HepG2 (cell line): ENCODE measurements around the gene MED12L. TPM values are rescaled to one million over a fixed set of nuclear protein-coding genes. Genes with fewer than 3 reads are reported as not detected.

ENCODE experiments used
- ATAC-seq: fragments of 200-7000 bp; cut with Tn5 transposase; 3 replicates; pipeline ENCODE4 v1.9.1; 2020; ENCODE audit warnings: mild to moderate bottlenecking, moderate library complexity
- BruUV-seq: library from RNA; stranded (reverse); fragments of 400-500 nt; replicated peaks from 2 replicates; lab custom pipeline; 2021; lab: Mats Ljungman, UMichigan
- CTCF ChIA-PET: fragments of 300-600 bp; formaldehyde crosslinking; extraction: SDS; loops from one replicate; lab custom pipeline; 2021; ENCODE audit warnings: low total read pairs, inconsistent platforms, low intra/inter-chr PET ratio; lab: Yijun Ruan, JAX
- POLR2A ChIA-PET: fragments of 350-600 bp; sonication (Branson Sonifier 250); formaldehyde crosslinking; loops from one replicate; lab custom pipeline; 2020; ENCODE audit warnings: antibody characterized with exemption, inconsistent platforms; lab: Yijun Ruan, JAX
- DNase-seq: peaks from one replicate; pipeline ENCODE4 v3.0.0-alpha.2; 2015; ENCODE audit warnings: low spot score
- FAIRE-seq: peaks from 3 replicates; lab custom pipeline; 2011; peaks lifted over from hg19 to GRCh38; lab: Jason Lieb, UNC
- H2AFZ ChIP-seq: one replicate; pipeline ENCODE4 v1.6.1; 2011; ENCODE audit warnings: low read length, inconsistent platforms
- H3K27ac ChIP-seq: fragments of 300-600 bp; 3 replicates; pipeline ENCODE4 v1.8.0; 2011; ENCODE audit warnings: mixed run types, mild to moderate bottlenecking, mixed read lengths, low read length, inconsistent platforms; ENCODE audit not compliant: insufficient read depth; ENCODE audit errors: extremely low read length
- H3K27me3 ChIP-seq, 2 experiments: fragments of 200-600 bp in 1 of 2; 2 replicates in 1 of 2; 3 replicates in 1 of 2; pipeline versions ENCODE4 v1.6.0 to v1.8.0; 2011; ENCODE audit warnings: low read length in 2 of 2, mild to moderate bottlenecking in 2 of 2, moderate library complexity in 2 of 2, inconsistent platforms in 1 of 2; ENCODE audit not compliant: insufficient read depth in 2 of 2, control insufficient read depth in 1 of 2
- H3K36me3 ChIP-seq, 2 experiments: fragments of 200-600 bp in 1 of 2; replicated peaks in 1 of 2; 2 replicates in 1 of 2; 3 replicates in 1 of 2; pipeline versions ENCODE4 v1.5.1 to v1.8.0; 2011; ENCODE audit warnings: low read length in 2 of 2, inconsistent platforms in 1 of 2; ENCODE audit not compliant: insufficient read depth in 2 of 2, control insufficient read depth in 1 of 2
- H3K4me1 ChIP-seq: 2 replicates; pipeline ENCODE4 v1.5.1; 2012; ENCODE audit warnings: low read length, inconsistent platforms; ENCODE audit not compliant: insufficient read depth
- H3K4me2 ChIP-seq: 2 replicates; pipeline ENCODE4 v1.6.0; 2011; ENCODE audit warnings: low read depth, low read length, inconsistent platforms
- H3K4me3 ChIP-seq, 3 experiments: fragments of 200-600 bp in 1 of 3; sonication (generic), shearing (Covaris generic) in 1 of 3; replicated peaks in 1 of 3; 2 replicates each; pipeline ENCODE4 v1.5.1; 2011 to 2016; ENCODE audit warnings: low read length in 3 of 3, inconsistent platforms in 2 of 3, low read depth in 2 of 3, mild to moderate bottlenecking in 2 of 3, control low read depth in 1 of 3, mixed read lengths in 1 of 3; ENCODE audit not compliant: insufficient read depth in 1 of 3
- H3K79me2 ChIP-seq: one replicate; pipeline ENCODE4 v1.6.1; 2011; ENCODE audit warnings: low read length, inconsistent platforms; ENCODE audit not compliant: insufficient read depth
- H3K9ac ChIP-seq: 2 replicates; pipeline ENCODE4 v1.6.0; 2011; ENCODE audit warnings: mild to moderate bottlenecking, low read depth, low read length, inconsistent platforms; ENCODE audit not compliant: insufficient read depth
- H3K9me3 ChIP-seq: 2 replicates; pipeline ENCODE4 v1.5.1; 2012; ENCODE audit warnings: mild to moderate bottlenecking, low read length
- H4K20me1 ChIP-seq: 2 replicates; pipeline ENCODE4 v1.6.0; 2011; ENCODE audit warnings: inconsistent platforms, mild to moderate bottlenecking, low read length, moderate library complexity; ENCODE audit not compliant: insufficient read depth
- AHDC1 ChIP-seq: sonication (generic); formaldehyde crosslinking; IDR thresholded peaks from 2 replicates; pipeline ENCODE4 v1.5.1; 2020; ENCODE audit warnings: mild to moderate bottlenecking, missing genetic modification reagents, borderline replicate concordance
- GATAD1 ChIP-seq: IDR thresholded peaks from 2 replicates; pipeline ENCODE4 v1.6.1; 2016; ENCODE audit warnings: missing genetic modification reagents, missing compliant biosample characterization
- KIAA2018 ChIP-seq: sonication (generic); formaldehyde crosslinking; IDR thresholded peaks from 2 replicates; pipeline ENCODE4 v1.5.0; 2020; ENCODE audit warnings: mild to moderate bottlenecking, missing genetic modification reagents, borderline replicate concordance
- MXD3 ChIP-seq: IDR thresholded peaks from 2 replicates; pipeline ENCODE4 v1.6.1; 2016; ENCODE audit warnings: mild to moderate bottlenecking, missing biosample characterization, missing genetic modification reagents
- SMC3 ChIP-seq: IDR thresholded peaks from 2 replicates; pipeline ENCODE4 v1.6.1; 2011; ENCODE audit warnings: low read length, improper control_type of control experiment
- ZNF446 ChIP-seq: sonication (generic); formaldehyde crosslinking; IDR thresholded peaks from 2 replicates; pipeline ENCODE4 v1.5.0; 2020; ENCODE audit warnings: mild to moderate bottlenecking, missing genetic modification reagents
- ZNF468 ChIP-seq: sonication (generic); formaldehyde crosslinking; IDR thresholded peaks from 2 replicates; pipeline ENCODE4 v1.8.0; 2022; ENCODE audit warnings: mild to moderate bottlenecking, moderate library complexity, missing genetic modification reagents
- ZSCAN22 ChIP-seq: sonication (generic); formaldehyde crosslinking; IDR thresholded peaks from 2 replicates; pipeline ENCODE4 v1.4.0; 2020; ENCODE audit warnings: mild to moderate bottlenecking, missing genetic modification reagents
- WGBS: methylation state at CpG from one replicate; pipeline ENCODE4 v1.1.6; 2017; ENCODE audit warnings: low lambda C conversion rate; 5-methylcytosine and 5-hydroxymethylcytosine counted together
- in situ Hi-C: cut with HindIII; loops from 2 replicates; pipeline ENCODE4 v1.10.0; 2017; ENCODE audit warnings: low pct_unique_long_range_greater_than_20kb; ENCODE audit not compliant: extremely low pct_ligation_motif_present
- intact Hi-C: fragments of 100-400 bp; cut with micrococcal nuclease; formaldehyde crosslinking; loops from one replicate; pipeline ENCODE4 v1.10.0; 2022; ENCODE audit not compliant: unreplicated experiment
- polyA plus RNA-seq, 8 experiments: library from polyadenylated mRNA; depleted of rRNA in 3 of 8; stranded (reverse) in 7 of 8; unstranded in 1 of 8; fragments of >200 nt; fragmentation: Illumina TruSeq in 4 of 8; extraction: Trizol in 4 of 8; gene quantifications; 2 replicates each; pipeline versions ENCODE4 v1.2.1 to v1.2.3, GENCODE V29; 2011 to 2016; ENCODE audit warnings: low read depth in 4 of 8, missing spikeins in 1 of 8, mixed read lengths in 1 of 8; ENCODE audit not compliant: insufficient read depth in 1 of 8
- total RNA-seq, 5 experiments: library from RNA; depleted of rRNA; stranded (reverse); fragments of >200 nt; fragmentation: Illumina TruSeq; extraction: Trizol; gene quantifications; 2 replicates each; pipeline ENCODE4 v1.2.3, GENCODE V29; 2016; ENCODE audit warnings: low read depth in 1 of 5

MED12L gene
- total and polyA plus RNA-seq, 2 of the 13 experiments (the other 11 are each of a cell fraction or from before 2014, with no cell fraction given), result 0.07 to 0.64 TPM

GRCh38 chr3:151107177-151107576, 21.7 kb downstream of the MED12L start (continued):
- TF ChIP-seq AHDC1 (CRISPR knock-in tag) (no peak), ZSCAN22 (CRISPR knock-in tag) (no peak)

- ChIA-PET POLR2A (no interaction called here), CTCF (no interaction called here)
- DNase-seq (no peak), FAIRE-seq (no peak), ATAC-seq (no peak)
- no peak overlapping the region for H3K4me2 ChIP-seq
- no peaks in the 10 kb centered on the region for H4K20me1 ChIP-seq
- H3K4me3 ChIP-seq, result no peak overlapping the region
- no peak overlapping the region for H3K9ac ChIP-seq
- no peaks in the 10 kb centered on the region for H3K79me2 ChIP-seq
- H3K36me3 ChIP-seq, result no peaks in the 10 kb centered on the region
- in situ Hi-C loops (no loop called here), intact Hi-C loops (no loop called here)
- TF ChIP-seq GATAD1 (CRISPR knock-in tag) (no peak), SMC3 (no peak), ZNF446 (CRISPR knock-in tag) (no peak), MXD3 (CRISPR knock-in tag) (no peak), KIAA2018 (CRISPR knock-in tag) (no peak), ZNF468 (CRISPR knock-in tag) (no peak)
- TF ChIP-seq, all 625 proteins: peak for 0
- Histone ChIP-seq H3K9me3 (no peaks in the 10 kb centered on the region), H3K27ac (no peak overlapping the region), H3K4me1 (peaks cover 11% of the 10 kb centered on the region; the same call in 1 of the 2 replicates), H3K27me3 (no peaks in the 10 kb centered on the region; a peak in 2 of 5 replicates), H2AFZ (no peak overlapping the region)
- WGBS, result 20% methylated on average over 5 of the region's 5 CpGs
- BruUV-seq, result no TSS peak
These were observed 22.2 kb downstream of the MED12L start for GRCh38 chr3:151107701-151108100.
